Stimulated activated CD8-positive, alpha-beta memory T cell treated with anti-CD3 and anti-CD28 coated beads, Interleukin-7, amount 100 ng/mL, for 48 hours (primary cell): ENCODE measurements around the gene KCNQ2.

Experiments
- DNase-seq, 2 donors: peaks; one replicate each; pipeline ENCODE4 v3.0.0-alpha.2; 2020; ENCODE audit warnings: low read depth in 1 of 2; ENCODE audit errors: extremely low read depth in 1 of 2

KCNQ2 gene

GRCh38 chr20:63360850-63361518 is 111.5 kb downstream of the KCNQ2 start, which contains the start of gene CHRNA4:
Gene CHRNA4 (minus strand): TSS chr20:63361349. CDS start chr20:63361165, 184 bp downstream.
- no peak for DNase-seq

- no peak for DNase-seq
These were observed 112.3 kb downstream of the KCNQ2 start for GRCh38 chr20:63359937-63360849.

GRCh38 chr20:63359164-63359934 is 113.1 kb downstream of the KCNQ2 start:
- no peak for DNase-seq

- DNase-seq = no peak
These were observed 114.2 kb downstream of the KCNQ2 start for GRCh38 chr20:63357921-63358905.

DNA sequence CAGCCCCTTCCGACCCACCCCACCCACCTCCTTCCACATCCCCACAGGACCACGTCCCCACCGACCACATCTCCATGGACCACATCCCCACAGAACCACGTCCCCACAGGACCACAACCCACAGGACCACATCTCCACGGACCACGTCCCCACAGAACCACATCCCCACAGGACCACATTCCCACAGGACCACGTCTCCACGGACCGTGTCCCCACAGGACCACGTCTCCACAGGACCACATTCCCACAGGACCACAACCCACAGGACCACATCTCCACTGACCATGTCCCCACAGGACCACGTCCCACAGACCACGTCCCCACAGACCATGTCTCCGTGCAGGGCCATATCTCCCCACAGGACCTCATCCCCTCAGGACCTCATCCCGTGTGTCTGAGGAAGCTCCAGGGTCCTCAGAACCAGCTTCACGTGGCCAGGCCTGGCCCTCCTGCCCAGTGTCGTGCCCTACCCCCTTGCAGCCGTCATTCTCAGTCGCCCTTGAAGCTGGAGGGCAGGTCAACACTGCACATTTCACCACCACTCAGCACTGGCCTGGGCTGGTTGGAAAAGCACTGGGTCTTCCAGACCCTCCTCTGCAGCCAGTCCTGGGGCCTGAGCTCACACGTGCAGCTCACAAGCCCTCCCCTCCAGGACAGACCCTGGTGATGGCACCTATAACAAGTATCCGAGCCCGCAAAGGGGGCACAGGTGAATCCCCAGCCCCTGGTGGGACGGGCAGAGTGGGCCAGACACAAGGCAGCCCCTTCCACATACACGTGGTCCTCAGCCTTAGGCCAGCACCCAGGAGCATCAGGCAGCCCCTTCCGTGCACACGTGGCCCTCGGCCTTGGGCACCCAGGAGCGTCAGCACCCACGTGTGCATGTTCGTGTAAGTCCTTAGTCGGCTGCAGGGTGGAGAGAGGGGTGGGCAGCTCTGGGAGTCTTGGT is 115.2 kb downstream of the KCNQ2 start:
- DNase-seq = no peak

DNA sequence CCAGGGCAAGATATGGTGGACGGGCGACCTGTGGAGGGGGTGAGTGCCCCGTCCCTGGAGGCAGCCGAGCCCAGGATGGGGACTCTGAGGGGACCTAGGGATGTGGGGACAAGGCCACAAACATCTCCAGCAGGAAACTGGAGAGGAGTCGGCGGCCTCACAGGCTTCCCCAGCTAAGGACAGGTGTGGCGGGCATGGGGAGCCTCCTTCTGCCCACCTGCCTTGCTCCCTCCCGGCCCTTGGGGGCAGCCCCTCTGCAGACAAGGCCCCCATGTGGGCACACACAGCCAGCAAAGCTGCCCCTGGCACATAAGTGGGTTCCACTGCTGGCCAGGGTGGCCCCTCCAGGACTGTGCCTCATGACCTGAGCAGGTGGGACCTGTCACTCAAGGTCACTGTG is 115.9 kb downstream of the KCNQ2 start:
- DNase-seq = no peak

- DNase-seq = no peak
These were observed 116.6 kb downstream of the KCNQ2 start for GRCh38 chr20:63355781-63356295.

- DNase-seq = no peak
These were observed 117.7 kb downstream of the KCNQ2 start for GRCh38 chr20:63354636-63355350.

- DNase-seq = no peak
These were observed 119.6 kb downstream of the KCNQ2 start for GRCh38 chr20:63352811-63353221.

GRCh38 chr20:63351811-63352591 is 120.5 kb downstream of the KCNQ2 start:
- no peak for DNase-seq

DNA sequence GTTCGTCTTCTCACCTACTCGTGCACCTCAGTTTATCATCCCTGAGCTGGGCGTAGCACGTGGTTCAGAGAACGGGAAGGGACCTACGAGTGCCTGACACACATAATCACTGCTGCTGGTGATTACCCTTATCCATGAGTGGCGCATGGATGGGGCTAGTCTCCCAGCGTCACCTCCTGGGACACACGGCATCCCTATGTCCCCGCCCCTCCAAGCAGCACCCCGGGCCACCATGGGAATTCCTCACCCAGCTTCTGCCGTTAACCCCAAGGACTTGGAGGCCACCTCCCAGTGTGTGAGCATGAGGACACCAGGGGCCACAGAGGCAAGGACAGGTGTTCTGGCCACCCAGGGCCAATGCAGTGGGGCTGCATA is 121.1 kb downstream of the KCNQ2 start:
- DNase-seq = no peak

- DNase-seq = no peak
These were observed 121.7 kb downstream of the KCNQ2 start for GRCh38 chr20:63350597-63351325.
